H9 (cell line): ENCODE measurements around the gene PXDN. TPM values are rescaled to one million over a fixed set of nuclear protein-coding genes. Genes with fewer than 3 reads are reported as not detected.

Experiments
- DNase-seq: peaks from one replicate; pipeline ENCODE4 v3.0.0-alpha.2; 2017
- H2AFZ ChIP-seq: one replicate; pipeline ENCODE4 v1.6.1; 2013; ENCODE audit warnings: mild to moderate bottlenecking, low read length, control low read depth, moderate library complexity
- H2AK5ac ChIP-seq: 2 replicates; pipeline ENCODE4 v1.6.1; 2013; ENCODE audit warnings: low read length, control low read depth, mixed read lengths; ENCODE audit not compliant: insufficient read length
- H2BK120ac ChIP-seq: one replicate; pipeline ENCODE4 v1.6.1; 2013; ENCODE audit warnings: low read depth, mild to moderate bottlenecking, low read length, control low read depth, inconsistent platforms; ENCODE audit not compliant: poor library complexity, severe bottlenecking
- H2BK12ac ChIP-seq: 2 replicates; pipeline ENCODE4 v1.6.1; 2013; ENCODE audit warnings: low read length, control low read depth, mixed read lengths, low read depth; ENCODE audit not compliant: insufficient read length
- H2BK15ac ChIP-seq: 2 replicates; pipeline ENCODE4 v1.6.1; 2013; ENCODE audit warnings: low read depth, low read length, control low read depth
- H2BK20ac ChIP-seq: one replicate; pipeline ENCODE4 v1.6.1; 2013; ENCODE audit warnings: low read depth, mild to moderate bottlenecking, low read length, control low read depth, inconsistent platforms; ENCODE audit not compliant: poor library complexity, severe bottlenecking
- H2BK5ac ChIP-seq: 2 replicates; pipeline ENCODE4 v1.6.1; 2013; ENCODE audit warnings: low read length, control low read depth, mixed read lengths; ENCODE audit not compliant: insufficient read length
- H3K14ac ChIP-seq: 2 replicates; pipeline ENCODE4 v1.6.1; 2013; ENCODE audit warnings: low read length, control low read depth; ENCODE audit not compliant: insufficient read depth
- H3K18ac ChIP-seq: 2 replicates; pipeline ENCODE4 v1.6.1; 2013; ENCODE audit warnings: low read depth, mild to moderate bottlenecking, mixed read lengths, low read length, control low read depth; ENCODE audit not compliant: insufficient read length
- H3K23ac ChIP-seq: 2 replicates; pipeline ENCODE4 v1.6.1; 2013; ENCODE audit warnings: low read length, control low read depth, mixed read lengths, low read depth; ENCODE audit not compliant: insufficient read length
- H3K23me2 ChIP-seq: 2 replicates; pipeline ENCODE4 v1.6.1; 2013; ENCODE audit warnings: low read depth, mild to moderate bottlenecking, mixed read lengths, low read length, control low read depth; ENCODE audit not compliant: insufficient read length, poor library complexity, severe bottlenecking
- H3K27ac ChIP-seq: 2 replicates; pipeline ENCODE4 v1.5.1; 2013; ENCODE audit warnings: low read length, control low read depth, mixed read lengths, low read depth; ENCODE audit not compliant: insufficient read length
- H3K27me3 ChIP-seq: 2 replicates; pipeline ENCODE4 v1.6.1; 2013; ENCODE audit warnings: low read length, control low read depth, inconsistent platforms; ENCODE audit not compliant: insufficient read depth
- H3K4ac ChIP-seq: 2 replicates; pipeline ENCODE4 v1.6.1; 2013; ENCODE audit warnings: low read depth, mild to moderate bottlenecking, control low read depth, inconsistent platforms, low read length, moderate library complexity
- H3K4me1 ChIP-seq: 2 replicates; pipeline ENCODE4 v1.6.1; 2013; ENCODE audit warnings: low read length, control low read depth, inconsistent platforms; ENCODE audit not compliant: insufficient read depth
- H3K4me2 ChIP-seq: 2 replicates; pipeline ENCODE4 v1.6.1; 2013; ENCODE audit warnings: low read length, control low read depth, mixed read lengths; ENCODE audit not compliant: insufficient read length, insufficient read depth
- H3K56ac ChIP-seq: 2 replicates; pipeline ENCODE4 v1.6.1; 2013; ENCODE audit warnings: low read depth, mild to moderate bottlenecking, mixed read lengths, low read length, control low read depth; ENCODE audit not compliant: insufficient read length
- H3K79me1 ChIP-seq: 2 replicates; pipeline ENCODE4 v1.6.1; 2013; ENCODE audit warnings: low read depth, mild to moderate bottlenecking, moderate library complexity, low read length, control low read depth, inconsistent platforms; ENCODE audit not compliant: insufficient read depth, poor library complexity, severe bottlenecking
- H3K79me2 ChIP-seq: 2 replicates; pipeline ENCODE4 v1.6.1; 2013; ENCODE audit warnings: low read length, control low read depth, inconsistent platforms; ENCODE audit not compliant: insufficient read depth
- H3K9ac ChIP-seq: 2 replicates; pipeline ENCODE4 v1.6.1; 2013; ENCODE audit warnings: low read length, control low read depth, mixed read lengths; ENCODE audit not compliant: insufficient read length; ENCODE audit errors: extremely low read depth
- H3K9me3 ChIP-seq: one replicate; pipeline ENCODE4 v1.6.1; 2013; ENCODE audit warnings: low read depth, low read length, inconsistent platforms; ENCODE audit not compliant: control insufficient read depth
- H3T11ph ChIP-seq: one replicate; pipeline ENCODE4 v1.6.1; 2013; ENCODE audit warnings: mild to moderate bottlenecking, low read length, control low read depth, inconsistent platforms
- H4K20me1 ChIP-seq: one replicate; pipeline ENCODE4 v1.6.1; 2013; ENCODE audit not compliant: control insufficient read depth, insufficient read length, insufficient read depth
- H4K5ac ChIP-seq: 2 replicates; pipeline ENCODE4 v1.6.1; 2013; ENCODE audit warnings: low read depth, mild to moderate bottlenecking, mixed read lengths, low read length, control low read depth; ENCODE audit not compliant: insufficient read length
- H4K8ac ChIP-seq: replicated peaks from 2 replicates; pipeline ENCODE4 v1.6.1; 2013; ENCODE audit warnings: low read length, control low read depth, mixed read lengths, low read depth; ENCODE audit not compliant: insufficient read length
- H4K91ac ChIP-seq: 2 replicates; pipeline ENCODE4 v1.6.1; 2013; ENCODE audit warnings: low read depth, mild to moderate bottlenecking, moderate library complexity, mixed read lengths, low read length, control low read depth; ENCODE audit not compliant: insufficient read length
- H3K27ac Mint-ChIP-seq, 3 experiments: 2 replicates in 2 of 3; 3 replicates in 1 of 3; pipeline ENCODE4 v1.8.0; 2020 to 2021; ENCODE audit warnings: mixed read lengths in 3 of 3, mild to moderate bottlenecking in 1 of 3, moderate library complexity in 1 of 3
- H3K27me3 Mint-ChIP-seq: 2 replicates; pipeline ENCODE4 v1.8.0; 2021; ENCODE audit warnings: low read depth, mild to moderate bottlenecking, moderate library complexity, mixed read lengths
- H3K36me3 Mint-ChIP-seq, 3 experiments: 2 replicates in 2 of 3; 3 replicates in 1 of 3; pipeline ENCODE4 v1.8.0; 2020 to 2021; ENCODE audit warnings: low read depth in 3 of 3, mixed read lengths in 3 of 3; ENCODE audit not compliant: insufficient read depth in 1 of 3
- H3K4me1 Mint-ChIP-seq, 2 experiments: 2 replicates each; pipeline ENCODE4 v1.8.0; 2020; ENCODE audit warnings: mixed read lengths in 2 of 2
- H3K4me3 Mint-ChIP-seq, 2 experiments: 2 replicates in 1 of 2; 3 replicates in 1 of 2; pipeline ENCODE4 v1.8.0; 2020 to 2021; ENCODE audit warnings: mild to moderate bottlenecking in 2 of 2, mixed read lengths in 2 of 2, moderate library complexity in 1 of 2
- H3K9me3 Mint-ChIP-seq, 2 experiments: 2 replicates in 1 of 2; 3 replicates in 1 of 2; pipeline ENCODE4 v1.8.0; 2020; ENCODE audit warnings: mild to moderate bottlenecking in 2 of 2, mixed read lengths in 2 of 2, moderate library complexity in 1 of 2
- WGBS: extraction: QIAGEN DNeasy Blood & Tissue Kit; methylation state at CpG from one replicate; pipeline ENCODE4 v1.1.7; 2013; ENCODE audit warnings: missing lambda C conversion rate, low lambda C conversion rate, mixed read lengths; ENCODE audit not compliant: insufficient read length; ENCODE audit errors: extremely low coverage; 5-methylcytosine and 5-hydroxymethylcytosine counted together
- total RNA-seq: library from RNA; stranded (reverse); gene quantifications from 2 replicates; pipeline ENCODE4 v1.2.1, GENCODE V29; 2021
- TF ChIP-seq, protein P1 (sequence below): fragments of 200-600 bp; sonication (generic); conservative IDR thresholded peaks from 3 replicates; pipeline ENCODE4 v1.8.0; 2021; ENCODE audit warnings: antibody characterized with exemption, mild to moderate bottlenecking

PXDN gene
- total RNA-seq, 1 experiment from 2014 or later = 146 TPM

DNA sequence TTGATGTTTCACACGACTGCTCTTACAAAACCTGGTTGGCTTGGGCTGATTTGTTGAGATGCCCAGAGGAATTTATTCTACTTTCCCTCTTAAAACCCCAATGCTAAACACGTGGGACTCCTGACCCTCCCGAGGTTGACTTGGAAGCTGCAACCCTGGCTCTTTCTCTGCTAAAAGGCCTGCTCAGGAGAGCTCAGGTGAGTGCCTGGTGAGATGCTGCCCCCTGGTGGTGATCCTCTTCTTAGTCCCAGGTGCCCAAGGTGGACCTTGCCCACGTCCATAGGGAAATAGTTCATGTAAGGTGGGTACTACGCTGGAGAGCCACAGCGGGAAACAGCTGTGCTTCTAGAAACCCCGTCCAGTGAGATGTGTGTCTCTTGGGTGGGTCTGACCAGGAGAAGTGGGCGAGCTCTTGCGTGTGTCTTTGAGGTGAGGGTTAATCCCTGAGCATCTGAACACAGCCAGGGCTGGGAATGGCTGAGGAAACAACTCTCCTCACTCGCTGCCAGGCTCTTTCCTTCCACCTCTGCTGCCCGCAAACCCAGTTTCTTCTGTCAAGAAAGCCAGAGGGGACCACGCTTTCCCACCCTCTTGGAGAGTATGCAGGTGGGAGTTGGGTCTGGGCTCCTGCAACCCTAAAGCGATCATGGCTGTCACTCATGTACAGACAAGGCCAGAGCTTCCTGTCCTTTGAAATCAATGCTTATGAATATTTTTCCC is 25.5 kb upstream of the PXDN start:
- H3K18ac ChIP-seq = no peak overlapping the region
- H3K4me2 ChIP-seq = no peak overlapping the region
- H3K4me1 Mint-ChIP-seq = peaks cover 40% of the 10 kb centered on the region in 2 experiments
- H4K20me1 ChIP-seq = no peaks in the 10 kb centered on the region
- H3K27ac Mint-ChIP-seq = no peak overlapping the region
- no peak overlapping the region for H2BK5ac ChIP-seq
- H3T11ph ChIP-seq = no peak overlapping the region
- H2AFZ ChIP-seq = no peak overlapping the region
- no peak overlapping the region for H4K91ac ChIP-seq
- peaks cover 0 to 7% of the 10 kb centered on the region in 2 experiments; a peak in 2 of 5 replicates for H3K9me3 Mint-ChIP-seq
- H4K5ac ChIP-seq = no peak overlapping the region
- no peaks in the 10 kb centered on the region for H3K79me2 ChIP-seq
- H3K36me3 Mint-ChIP-seq = no peaks in the 10 kb centered on the region; a peak in 1 of 7 replicates
- H3K9me3 ChIP-seq = no peaks in the 10 kb centered on the region
- peaks cover 2% of the 10 kb centered on the region for H3K27me3 Mint-ChIP-seq
- no CpG with 5 or more reads among the region's 13 CpGs for WGBS
- no peak overlapping the region for H4K8ac ChIP-seq
- no peak overlapping the region for H3K14ac ChIP-seq
- H3K9ac ChIP-seq = no peak overlapping the region
- H3K27ac ChIP-seq = no peak overlapping the region
- DNase-seq = peak; percentile 93
- H2BK120ac ChIP-seq = no peak overlapping the region
- peaks cover 7% of the 10 kb centered on the region; the same call in 1 of the 2 replicates for H3K4me1 ChIP-seq
- H3K23me2 ChIP-seq = no peaks in the 10 kb centered on the region
- no peak overlapping the region for H2BK12ac ChIP-seq
- no peak overlapping the region for H3K4me3 Mint-ChIP-seq
- no peaks in the 10 kb centered on the region for H3K27me3 ChIP-seq
- no peak overlapping the region for H2BK20ac ChIP-seq
- no peak overlapping the region for H2BK15ac ChIP-seq
- no peaks in the 10 kb centered on the region for H3K79me1 ChIP-seq
- no peak overlapping the region for H3K23ac ChIP-seq
- H3K56ac ChIP-seq = no peak overlapping the region
- no peak overlapping the region for H3K4ac ChIP-seq
- TF ChIP-seq, protein P1, sequence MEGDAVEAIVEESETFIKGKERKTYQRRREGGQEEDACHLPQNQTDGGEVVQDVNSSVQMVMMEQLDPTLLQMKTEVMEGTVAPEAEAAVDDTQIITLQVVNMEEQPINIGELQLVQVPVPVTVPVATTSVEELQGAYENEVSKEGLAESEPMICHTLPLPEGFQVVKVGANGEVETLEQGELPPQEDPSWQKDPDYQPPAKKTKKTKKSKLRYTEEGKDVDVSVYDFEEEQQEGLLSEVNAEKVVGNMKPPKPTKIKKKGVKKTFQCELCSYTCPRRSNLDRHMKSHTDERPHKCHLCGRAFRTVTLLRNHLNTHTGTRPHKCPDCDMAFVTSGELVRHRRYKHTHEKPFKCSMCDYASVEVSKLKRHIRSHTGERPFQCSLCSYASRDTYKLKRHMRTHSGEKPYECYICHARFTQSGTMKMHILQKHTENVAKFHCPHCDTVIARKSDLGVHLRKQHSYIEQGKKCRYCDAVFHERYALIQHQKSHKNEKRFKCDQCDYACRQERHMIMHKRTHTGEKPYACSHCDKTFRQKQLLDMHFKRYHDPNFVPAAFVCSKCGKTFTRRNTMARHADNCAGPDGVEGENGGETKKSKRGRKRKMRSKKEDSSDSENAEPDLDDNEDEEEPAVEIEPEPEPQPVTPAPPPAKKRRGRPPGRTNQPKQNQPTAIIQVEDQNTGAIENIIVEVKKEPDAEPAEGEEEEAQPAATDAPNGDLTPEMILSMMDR = peak; percentile 94
- no peak overlapping the region for H2AK5ac ChIP-seq
